DND-41 (cell line): ENCODE results near the gene EBF4.

Experiments
- ATAC-seq: fragments of 200-7000 bp; cut with Tn5 transposase; 3 replicates; pipeline ENCODE4 v1.9.1; 2021; ENCODE audit warnings: low read depth; ENCODE audit not compliant: insufficient read depth
- DNase-seq: peaks from one replicate; pipeline ENCODE4 v3.0.0-alpha.2; 2020
- H2AFZ ChIP-seq: 2 replicates; pipeline ENCODE4 v1.6.0; 2012; ENCODE audit warnings: low read depth, low read length
- H3K27ac ChIP-seq: 2 replicates; pipeline ENCODE4 v1.5.1; 2012; ENCODE audit warnings: low read length, inconsistent platforms
- H3K27me3 ChIP-seq: fragments of 200-600 bp; sonication (generic); 2 replicates; pipeline ENCODE4 v1.6.0; 2012; ENCODE audit warnings: low read length, mild to moderate bottlenecking, inconsistent platforms; ENCODE audit not compliant: insufficient read depth, poor library complexity
- H3K36me3 ChIP-seq: 2 replicates; pipeline ENCODE4 v1.5.1; 2012; ENCODE audit warnings: low read length, inconsistent platforms; ENCODE audit not compliant: insufficient read depth
- H3K4me1 ChIP-seq: 2 replicates; pipeline ENCODE4 v1.5.1; 2012; ENCODE audit warnings: mild to moderate bottlenecking, low read length; ENCODE audit not compliant: insufficient read depth
- H3K4me2 ChIP-seq: 2 replicates; pipeline ENCODE4 v1.6.0; 2012; ENCODE audit warnings: mild to moderate bottlenecking, moderate library complexity, low read length, inconsistent platforms; ENCODE audit not compliant: insufficient read depth
- H3K4me3 ChIP-seq, 2 experiments: fragments of 200-600 bp in 1 of 2; shearing (Covaris generic) in 1 of 2; 2 replicates each; pipeline ENCODE4 v1.5.1; 2012 to 2016; ENCODE audit warnings: inconsistent platforms in 2 of 2, low read length in 2 of 2, mild to moderate bottlenecking in 2 of 2, low read depth in 1 of 2, moderate library complexity in 1 of 2
- H3K79me2 ChIP-seq: 2 replicates; pipeline ENCODE4 v1.6.0; 2012; ENCODE audit warnings: low read length, inconsistent platforms; ENCODE audit not compliant: insufficient read depth
- H3K9ac ChIP-seq: 2 replicates; pipeline ENCODE4 v1.6.0; 2012; ENCODE audit warnings: low read depth, mild to moderate bottlenecking, inconsistent platforms, low read length, moderate library complexity
- H3K9me3 ChIP-seq: 2 replicates; pipeline ENCODE4 v1.5.1; 2012; ENCODE audit warnings: low read length, moderate library complexity, mild to moderate bottlenecking, inconsistent platforms; ENCODE audit not compliant: insufficient read depth, severe bottlenecking
- H4K20me1 ChIP-seq: 2 replicates; pipeline ENCODE4 v1.6.0; 2012; ENCODE audit warnings: low read length; ENCODE audit not compliant: insufficient read depth
- EZH2 ChIP-seq: IDR thresholded peaks from 3 replicates; pipeline ENCODE4 v1.6.1; 2012; ENCODE audit warnings: borderline replicate concordance, low read depth, mild to moderate bottlenecking, moderate library complexity, low read length, inconsistent platforms; ENCODE audit not compliant: severe bottlenecking
- TF ChIP-seq, protein P1 (sequence below): IDR thresholded peaks from 2 replicates; pipeline ENCODE4 v1.5.1; 2012; ENCODE audit warnings: borderline replicate concordance, low read length, moderate library complexity, mild to moderate bottlenecking; ENCODE audit not compliant: poor library complexity, severe bottlenecking; ENCODE audit errors: extremely low read depth

The EBF4 gene

DNA sequence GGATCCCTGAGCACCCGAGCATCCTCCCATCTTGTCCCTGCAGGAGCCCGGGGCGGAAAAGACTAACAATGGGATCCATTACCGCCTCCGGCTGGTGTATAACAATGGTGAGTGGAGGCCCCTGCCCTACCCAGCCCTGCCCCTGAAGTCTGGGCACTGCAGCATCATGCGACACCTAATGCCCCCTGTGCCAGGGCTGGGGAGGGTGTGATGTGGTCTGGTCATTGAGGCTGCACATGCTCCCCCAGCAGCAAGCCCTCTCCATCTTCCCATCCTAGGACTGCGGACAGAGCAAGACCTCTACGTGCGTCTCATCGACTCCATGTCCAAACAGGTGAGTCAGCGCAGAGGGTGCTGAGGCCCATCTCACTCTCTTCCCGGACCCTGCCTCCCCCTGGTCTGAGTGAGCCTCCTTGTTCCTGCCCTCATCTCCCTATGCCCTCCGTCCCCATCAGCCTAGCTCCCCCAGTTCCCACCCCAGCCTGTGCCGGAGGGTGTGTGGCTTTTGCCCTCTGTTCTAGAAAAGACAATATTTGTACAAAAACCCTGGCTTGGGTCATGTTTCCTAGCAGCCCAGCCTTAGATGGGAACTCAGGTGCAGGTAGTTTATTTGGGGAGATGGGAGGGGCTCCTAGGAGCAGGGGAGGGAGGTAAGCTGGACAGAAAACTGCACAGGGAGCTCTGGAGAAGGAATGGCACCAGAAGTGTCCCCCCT lies 13.5 kb downstream of the EBF4 start:
- peaks cover 39% of the 10 kb centered on the region for H3K27me3 ChIP-seq
- no peak overlapping the region for H3K4me3 ChIP-seq
- ATAC-seq (no peak), DNase-seq (no peak)
- H3K4me1 ChIP-seq, result no peaks in the 10 kb centered on the region
- no peak overlapping the region for H3K9ac ChIP-seq
- H3K4me2 ChIP-seq, result no peak overlapping the region
- TF ChIP-seq, protein P1, sequence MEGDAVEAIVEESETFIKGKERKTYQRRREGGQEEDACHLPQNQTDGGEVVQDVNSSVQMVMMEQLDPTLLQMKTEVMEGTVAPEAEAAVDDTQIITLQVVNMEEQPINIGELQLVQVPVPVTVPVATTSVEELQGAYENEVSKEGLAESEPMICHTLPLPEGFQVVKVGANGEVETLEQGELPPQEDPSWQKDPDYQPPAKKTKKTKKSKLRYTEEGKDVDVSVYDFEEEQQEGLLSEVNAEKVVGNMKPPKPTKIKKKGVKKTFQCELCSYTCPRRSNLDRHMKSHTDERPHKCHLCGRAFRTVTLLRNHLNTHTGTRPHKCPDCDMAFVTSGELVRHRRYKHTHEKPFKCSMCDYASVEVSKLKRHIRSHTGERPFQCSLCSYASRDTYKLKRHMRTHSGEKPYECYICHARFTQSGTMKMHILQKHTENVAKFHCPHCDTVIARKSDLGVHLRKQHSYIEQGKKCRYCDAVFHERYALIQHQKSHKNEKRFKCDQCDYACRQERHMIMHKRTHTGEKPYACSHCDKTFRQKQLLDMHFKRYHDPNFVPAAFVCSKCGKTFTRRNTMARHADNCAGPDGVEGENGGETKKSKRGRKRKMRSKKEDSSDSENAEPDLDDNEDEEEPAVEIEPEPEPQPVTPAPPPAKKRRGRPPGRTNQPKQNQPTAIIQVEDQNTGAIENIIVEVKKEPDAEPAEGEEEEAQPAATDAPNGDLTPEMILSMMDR, result no peak
- TF ChIP-seq EZH2, result no peak
- peaks cover 4% of the 10 kb centered on the region for H4K20me1 ChIP-seq
- H3K79me2 ChIP-seq, result no peaks in the 10 kb centered on the region
- no peak overlapping the region for H3K27ac ChIP-seq
- H3K9me3 ChIP-seq, result no peaks in the 10 kb centered on the region
- H2AFZ ChIP-seq, result no peak overlapping the region
- H3K36me3 ChIP-seq, result no peaks in the 10 kb centered on the region

DNA sequence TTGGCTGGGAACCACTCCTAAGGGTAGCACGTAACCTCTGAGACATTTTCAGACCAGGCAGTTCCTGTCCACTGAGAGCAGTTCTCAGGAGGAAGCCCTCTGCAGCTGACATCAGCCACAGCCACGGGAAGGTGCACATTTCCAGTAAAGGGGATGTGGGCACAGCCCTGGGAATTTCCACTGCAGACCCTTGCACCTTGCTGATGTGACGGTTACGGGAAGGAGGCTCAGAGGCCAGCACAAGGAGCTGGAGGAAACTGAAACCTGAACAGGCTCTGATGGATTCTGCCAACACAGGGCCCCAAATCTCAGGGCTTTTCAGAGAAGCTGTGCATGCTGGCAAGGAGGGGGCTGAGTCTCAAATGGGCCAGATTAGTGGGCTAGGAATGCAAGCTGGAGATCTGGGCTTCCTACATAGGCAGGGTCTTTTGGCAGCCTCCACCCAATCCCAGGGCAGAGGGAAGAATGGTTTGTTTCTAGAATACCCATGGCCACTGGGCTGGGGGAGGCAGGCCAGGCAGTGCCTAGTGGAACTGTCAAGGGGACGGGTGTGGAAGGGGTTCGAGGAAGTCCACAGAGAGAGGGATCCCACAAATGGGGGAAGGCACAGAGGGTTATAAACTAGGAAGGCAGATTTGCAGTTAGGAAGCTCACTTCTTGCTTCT lies 14.2 kb downstream of the EBF4 start:
- no peak overlapping the region for H3K27ac ChIP-seq
- no peaks in the 10 kb centered on the region for H3K4me1 ChIP-seq
- peaks cover 43% of the 10 kb centered on the region for H3K27me3 ChIP-seq
- DNase-seq (no peak), ATAC-seq (no peak)
- H3K4me3 ChIP-seq, result no peak overlapping the region
- peaks cover 4% of the 10 kb centered on the region; the same call in 1 of the 2 replicates for H4K20me1 ChIP-seq
- H3K36me3 ChIP-seq, result no peaks in the 10 kb centered on the region
- no peak for TF ChIP-seq EZH2
- TF ChIP-seq, protein P1, result no peak
- no peaks in the 10 kb centered on the region for H3K79me2 ChIP-seq
- H3K9ac ChIP-seq, result no peak overlapping the region
- H3K4me2 ChIP-seq, result no peak overlapping the region
- H3K9me3 ChIP-seq, result no peaks in the 10 kb centered on the region
- H2AFZ ChIP-seq, result no peak overlapping the region

DNA sequence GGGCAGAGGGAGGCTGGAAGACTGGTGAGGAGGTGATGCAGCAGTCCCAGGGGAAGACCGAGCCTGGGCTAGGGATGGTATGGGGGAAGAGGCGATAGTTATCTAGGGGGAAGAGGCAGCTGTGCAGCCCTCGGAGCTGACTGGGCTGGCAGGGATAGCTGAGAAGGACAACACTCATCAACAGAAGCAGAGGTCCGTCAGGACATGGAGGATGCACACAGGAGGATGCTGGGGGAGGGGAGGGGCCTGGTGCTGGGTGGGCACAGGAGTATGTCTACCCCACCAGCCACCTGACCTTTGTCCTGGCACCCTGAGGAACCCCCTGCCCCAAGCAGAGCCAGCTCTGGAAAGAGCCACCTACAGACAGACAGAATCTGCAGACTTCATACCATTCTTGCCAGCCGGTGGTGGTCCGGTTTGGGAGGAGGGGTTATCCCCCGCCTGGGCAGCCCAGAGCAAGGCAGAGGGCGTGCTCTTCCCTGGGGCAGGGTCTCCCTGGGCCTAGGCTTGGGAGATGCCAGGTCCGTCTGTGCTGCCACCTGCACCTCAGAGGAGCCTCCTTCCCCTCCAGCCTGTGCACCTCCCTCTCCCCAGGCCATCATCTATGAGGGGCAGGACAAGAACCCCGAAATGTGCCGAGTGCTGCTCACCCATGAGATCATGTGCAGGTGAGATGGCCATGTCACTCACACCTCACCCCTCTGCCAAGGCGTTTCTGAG lies 14.9 kb downstream of the EBF4 start:
- H3K79me2 ChIP-seq, result no peaks in the 10 kb centered on the region
- H3K9me3 ChIP-seq, result no peaks in the 10 kb centered on the region
- TF ChIP-seq EZH2, result no peak
- TF ChIP-seq, protein P1, result no peak
- H4K20me1 ChIP-seq, result peaks cover 4% of the 10 kb centered on the region; the same call in 1 of the 2 replicates
- H3K4me1 ChIP-seq, result no peaks in the 10 kb centered on the region
- H3K4me3 ChIP-seq, result no peak overlapping the region
- H3K4me2 ChIP-seq, result no peak overlapping the region
- H2AFZ ChIP-seq, result no peak overlapping the region
- no peak for DNase-seq
- peaks cover 45% of the 10 kb centered on the region for H3K27me3 ChIP-seq
- H3K36me3 ChIP-seq, result no peaks in the 10 kb centered on the region
- H3K9ac ChIP-seq, result no peak overlapping the region
- ATAC-seq, result no peak
- H3K27ac ChIP-seq, result no peak overlapping the region
